ENCODE measurements around the gene ARFGEF3.

DNA sequence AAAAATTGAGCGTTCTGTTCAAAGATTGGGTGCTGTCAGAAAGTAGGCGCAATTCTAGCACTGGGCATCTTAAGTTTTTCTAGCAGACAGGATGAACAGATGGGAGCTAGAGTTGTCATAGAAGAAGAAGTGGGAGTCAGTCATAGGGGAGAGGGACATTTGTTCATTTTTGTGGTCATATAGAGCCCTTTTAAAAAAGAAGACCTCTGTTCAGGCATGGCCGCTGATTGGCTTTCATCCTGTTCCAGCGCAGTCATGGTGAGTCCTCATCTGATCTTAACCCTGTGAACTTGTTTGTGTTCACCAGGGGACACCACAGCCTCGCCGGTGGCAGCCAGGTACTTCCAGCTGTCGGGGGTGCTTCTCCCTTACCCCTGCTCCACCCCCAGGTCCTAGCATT is 86.3 kb downstream of the ARFGEF3 start:
- no peak for TF ChIP-seq EZH2 (IDR thresholded peaks at IDR 0.05)
- no peak for TF ChIP-seq POLR2AphosphoS5 (IDR thresholded peaks at IDR 0.05; ENCODE audit: borderline replicate concordance, low read depth, low read length)
